ENCODE data around the gene CCNG2. TPM values are rescaled to one million over a fixed set of nuclear protein-coding genes. Genes with fewer than 3 reads are reported as not detected.

Gene CCNG2
- total RNA-seq, 1 experiment from 2014 or later = 34.1 TPM

DNA sequence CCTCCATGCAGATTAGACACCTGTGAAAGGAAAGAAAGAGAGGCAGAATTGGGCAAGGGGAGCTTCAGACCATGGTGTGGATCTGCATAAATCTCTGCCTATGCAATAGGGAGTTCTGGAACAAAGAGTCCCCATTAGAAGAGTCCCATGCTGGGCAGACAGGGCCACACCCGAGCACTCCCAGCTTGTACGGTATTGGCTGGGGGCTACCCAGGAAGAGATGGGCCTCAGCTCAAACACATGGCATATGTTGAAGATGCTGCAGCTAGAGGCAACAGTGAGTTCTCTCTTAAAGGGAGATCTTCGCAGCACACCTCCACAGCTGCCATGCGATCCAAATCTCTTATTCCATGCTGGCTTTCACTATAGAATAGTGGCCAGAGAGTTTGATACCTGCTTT lies 24.7 kb downstream of the CCNG2 start (continued):
- TF ChIP-seq EZH2phosphoT487 (IDR thresholded peaks at IDR 0.05; ENCODE audit: borderline replicate concordance) (no peak), RAD21 (IDR thresholded peaks at IDR 0.05; ENCODE audit: low read depth) (no peak), ELF1 (IDR thresholded peaks at IDR 0.05; ENCODE audit: borderline replicate concordance, low read depth) (no peak), YY1 (IDR thresholded peaks at IDR 0.05; ENCODE audit: extremely low read depth, insufficient replicate concordance, low read depth, low read length) (no peak), CBX3 (IDR thresholded peaks at IDR 0.05; ENCODE audit: low read depth) (no peak), ZFX (IDR thresholded peaks at IDR 0.05) (no peak), ZNF274 (IDR thresholded peaks at IDR 0.05; ENCODE audit: low read depth, low read length) (no peak)
- TF ChIP-seq, protein P1, sequence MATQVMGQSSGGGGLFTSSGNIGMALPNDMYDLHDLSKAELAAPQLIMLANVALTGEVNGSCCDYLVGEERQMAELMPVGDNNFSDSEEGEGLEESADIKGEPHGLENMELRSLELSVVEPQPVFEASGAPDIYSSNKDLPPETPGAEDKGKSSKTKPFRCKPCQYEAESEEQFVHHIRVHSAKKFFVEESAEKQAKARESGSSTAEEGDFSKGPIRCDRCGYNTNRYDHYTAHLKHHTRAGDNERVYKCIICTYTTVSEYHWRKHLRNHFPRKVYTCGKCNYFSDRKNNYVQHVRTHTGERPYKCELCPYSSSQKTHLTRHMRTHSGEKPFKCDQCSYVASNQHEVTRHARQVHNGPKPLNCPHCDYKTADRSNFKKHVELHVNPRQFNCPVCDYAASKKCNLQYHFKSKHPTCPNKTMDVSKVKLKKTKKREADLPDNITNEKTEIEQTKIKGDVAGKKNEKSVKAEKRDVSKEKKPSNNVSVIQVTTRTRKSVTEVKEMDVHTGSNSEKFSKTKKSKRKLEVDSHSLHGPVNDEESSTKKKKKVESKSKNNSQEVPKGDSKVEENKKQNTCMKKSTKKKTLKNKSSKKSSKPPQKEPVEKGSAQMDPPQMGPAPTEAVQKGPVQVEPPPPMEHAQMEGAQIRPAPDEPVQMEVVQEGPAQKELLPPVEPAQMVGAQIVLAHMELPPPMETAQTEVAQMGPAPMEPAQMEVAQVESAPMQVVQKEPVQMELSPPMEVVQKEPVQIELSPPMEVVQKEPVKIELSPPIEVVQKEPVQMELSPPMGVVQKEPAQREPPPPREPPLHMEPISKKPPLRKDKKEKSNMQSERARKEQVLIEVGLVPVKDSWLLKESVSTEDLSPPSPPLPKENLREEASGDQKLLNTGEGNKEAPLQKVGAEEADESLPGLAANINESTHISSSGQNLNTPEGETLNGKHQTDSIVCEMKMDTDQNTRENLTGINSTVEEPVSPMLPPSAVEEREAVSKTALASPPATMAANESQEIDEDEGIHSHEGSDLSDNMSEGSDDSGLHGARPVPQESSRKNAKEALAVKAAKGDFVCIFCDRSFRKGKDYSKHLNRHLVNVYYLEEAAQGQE (IDR thresholded peaks at IDR 0.05; ENCODE audit: low read depth) = no peak

DNA sequence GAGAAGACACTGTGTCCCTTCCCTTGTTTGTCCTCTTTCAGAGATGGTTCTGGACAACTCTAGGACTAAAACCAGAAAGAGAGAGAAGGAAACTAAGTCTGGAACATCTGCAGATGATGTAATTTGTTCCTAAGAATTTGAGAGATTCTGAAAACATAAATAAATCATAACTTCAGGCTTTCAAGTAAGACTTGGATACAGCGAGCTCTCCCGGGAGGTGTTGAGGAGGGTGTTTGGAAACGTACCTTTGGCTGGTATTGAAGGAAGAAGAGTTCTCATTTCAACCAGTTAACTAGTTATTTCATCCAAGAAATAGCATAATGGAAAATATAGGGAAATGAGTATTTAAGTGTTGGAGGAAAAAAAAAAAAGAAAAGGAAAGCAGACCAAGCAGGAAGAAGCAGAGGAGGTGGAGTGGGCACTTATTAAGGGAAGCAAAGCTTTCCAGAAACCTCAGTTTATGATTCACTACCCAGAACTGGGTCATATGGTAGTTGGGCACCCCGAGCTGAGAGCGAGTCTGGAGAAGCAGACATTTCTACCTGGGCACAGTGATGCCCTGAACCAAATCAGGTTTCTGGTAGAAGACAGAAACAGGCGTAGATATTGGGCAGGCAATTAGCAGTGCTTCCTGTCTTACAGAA lies 26.9 kb downstream of the CCNG2 start:
- no peak overlapping the region for H2AFZ ChIP-seq (ENCODE audit: low read depth, low read length, poor library complexity, severe bottlenecking)
- RAD21 ChIA-PET (ENCODE audit: low non-redundant PET in 1 of 2, low total read pairs in 2 of 2, uncharacterized antibody in 2 of 2, unreplicated experiment in 2 of 2) = no interaction called here

More for the DNA sequence above, 26.9 kb downstream of the CCNG2 start:
- BruUV-seq (replicated peaks) = no TSS peak
- CTCF ChIA-PET = interaction anchor here (1.2 kb wide), 1 partner anchor 20 kb away, joined by 6 read pairs; no protein-coding TSS in a partner anchor
- no peak overlapping the region for H3K4me3 ChIP-seq (replicated peaks in 1 of 2; ENCODE audit: low read depth in 1 of 2, low read length in 2 of 2)
- no peak overlapping the region for H3K27ac ChIP-seq (ENCODE audit: low read depth, low read length)
- peaks cover 4% of the 10 kb centered on the region; the same call in 1 of the 2 replicates for H3K27me3 ChIP-seq (ENCODE audit: insufficient read depth, low read length)
- no peak overlapping the region for H3K4me2 ChIP-seq (ENCODE audit: low read length)
- no peaks in the 10 kb centered on the region for H4K20me1 ChIP-seq (ENCODE audit: insufficient read depth)
- POLR2A ChIA-PET = no interaction called here
- H3K9me3 ChIP-seq (ENCODE audit: control insufficient read depth in 1 of 2, insufficient read depth in 1 of 2, low read depth in 1 of 2, low read length in 2 of 2) = no peaks in the 10 kb centered on the region
- no peaks in the 10 kb centered on the region for H3K4me1 ChIP-seq (ENCODE audit: control insufficient read depth in 1 of 2, insufficient read depth in 2 of 2, low read length in 2 of 2)
- no peak overlapping the region for H3K9ac ChIP-seq (ENCODE audit: low read length)
- intact Hi-C loops (cut with micrococcal nuclease) = no loop called here
- H3K79me2 ChIP-seq (ENCODE audit: insufficient read depth, low read length) = no peaks in the 10 kb centered on the region
- DNase-seq (ENCODE audit: low read depth, low spot score) (no peak), ATAC-seq (no peak)
- no peaks in the 10 kb centered on the region for H3K9me2 ChIP-seq (ENCODE audit: insufficient read depth)
- no peak for TF ChIP-seq ATF3 (IDR thresholded peaks at IDR 0.05)
- no peak for TF ChIP-seq ELF1 (IDR thresholded peaks at IDR 0.05; ENCODE audit: borderline replicate concordance, low read depth)
- TF ChIP-seq CBX3 (IDR thresholded peaks at IDR 0.05; ENCODE audit: low read depth) = no peak
- TF ChIP-seq POLR2A (IDR thresholded peaks at IDR 0.05; ENCODE audit: borderline replicate concordance, extremely low read depth, insufficient read depth, insufficient read length) = no peak
- TF ChIP-seq FOSL1 (IDR thresholded peaks at IDR 0.05; ENCODE audit: low read depth) = no peak
- TF ChIP-seq RAD21 (IDR thresholded peaks at IDR 0.05; ENCODE audit: low read depth) = no peak
- no peak for TF ChIP-seq ZNF274 (IDR thresholded peaks at IDR 0.05; ENCODE audit: low read depth, low read length)
- H3K36me3 ChIP-seq (ENCODE audit: control insufficient read depth in 1 of 2, insufficient read depth in 2 of 2, low read length in 2 of 2) = no peaks in the 10 kb centered on the region
